ENCODE data around the gene NDE1.
"Not testable (repeated sequence)": the region's sequence is repeated elsewhere in the genome, so short reads cannot be mapped to it uniquely, and the experiment has no call there.

NDE1 gene

GRCh38 chr16:15716694-15717447 is 66.8 kb downstream of the NDE1 start:
- Mint-ChIP-seq H3K4me3 (no peak overlapping the region), H3K27me3 (ENCODE audit: low read depth) (no peaks in the 10 kb centered on the region), H3K4me1 (no peaks in the 10 kb centered on the region), H3K27ac (no peak overlapping the region), H3K9me3 (no peaks in the 10 kb centered on the region), H3K36me3 (ENCODE audit: low read depth) (peaks cover 3% of the 10 kb centered on the region)
- no peak for TF ChIP-seq CTCF (IDR thresholded peaks at IDR 0.05; ENCODE audit: unreplicated experiment in 3 of 3)

- TF ChIP-seq CTCF (IDR thresholded peaks at IDR 0.05; ENCODE audit: unreplicated experiment in 3 of 3): no peak
- Mint-ChIP-seq H3K9me3 (no peaks in the 10 kb centered on the region), H3K36me3 (ENCODE audit: low read depth) (peaks cover 10% of the 10 kb centered on the region), H3K27ac (no peak overlapping the region), H3K27me3 (ENCODE audit: low read depth) (no peaks in the 10 kb centered on the region), H3K4me1 (no peaks in the 10 kb centered on the region), H3K4me3 (no peak overlapping the region)
Measured at GRCh38 chr16:15721018-15721417, 71.0 kb downstream of the NDE1 start.

- peaks cover 14% of the 10 kb centered on the region for H3K36me3 Mint-ChIP-seq (ENCODE audit: low read depth)
- no peaks in the 10 kb centered on the region for H3K9me3 Mint-ChIP-seq
- TF ChIP-seq CTCF (IDR thresholded peaks at IDR 0.05; ENCODE audit: unreplicated experiment in 3 of 3): no peak
- no peak overlapping the region for H3K27ac Mint-ChIP-seq
- no peaks in the 10 kb centered on the region for H3K4me1 Mint-ChIP-seq
- H3K27me3 Mint-ChIP-seq (ENCODE audit: low read depth): no peaks in the 10 kb centered on the region
- no peak overlapping the region for H3K4me3 Mint-ChIP-seq
Measured at GRCh38 chr16:15723808-15724207, 73.8 kb downstream of the NDE1 start.

GRCh38 chr16:15725641-15726240 is 75.7 kb downstream of the NDE1 start:
- H3K4me1 Mint-ChIP-seq: no peaks in the 10 kb centered on the region

GRCh38 chr16:15726715-15727114 is 76.7 kb downstream of the NDE1 start:
- H3K4me1 Mint-ChIP-seq: no peaks in the 10 kb centered on the region
- peaks cover 11% of the 10 kb centered on the region for H3K36me3 Mint-ChIP-seq (ENCODE audit: low read depth)
- no peaks in the 10 kb centered on the region for H3K27me3 Mint-ChIP-seq (ENCODE audit: low read depth)
- no peak overlapping the region for H3K4me3 Mint-ChIP-seq
- H3K27ac Mint-ChIP-seq: no peak overlapping the region
- no peaks in the 10 kb centered on the region for H3K9me3 Mint-ChIP-seq
- no peak for TF ChIP-seq CTCF (IDR thresholded peaks at IDR 0.05; ENCODE audit: unreplicated experiment in 3 of 3)

More at GRCh38 chr16:15725641-15726240, 75.7 kb downstream of the NDE1 start:
- no peaks in the 10 kb centered on the region for H3K27me3 Mint-ChIP-seq (ENCODE audit: low read depth)
- no peaks in the 10 kb centered on the region for H3K9me3 Mint-ChIP-seq
- H3K27ac Mint-ChIP-seq: no peak overlapping the region
- TF ChIP-seq CTCF (IDR thresholded peaks at IDR 0.05; ENCODE audit: unreplicated experiment in 3 of 3): no peak
- no peak overlapping the region for H3K4me3 Mint-ChIP-seq
- peaks cover 13% of the 10 kb centered on the region for H3K36me3 Mint-ChIP-seq (ENCODE audit: low read depth)

GRCh38 chr16:15727697-15728096 is 77.7 kb downstream of the NDE1 start:
- H3K9me3 Mint-ChIP-seq; H3K4me3 Mint-ChIP-seq; H3K4me1 Mint-ChIP-seq; H3K27ac Mint-ChIP-seq; H3K27me3 Mint-ChIP-seq (ENCODE audit: low read depth): not testable (repeated sequence)
- peaks cover 11% of the 10 kb centered on the region for H3K36me3 Mint-ChIP-seq (ENCODE audit: low read depth)

All from nephron (organoid).